ENCODE measurements around the gene ELL.

Gene ELL

GRCh38 chr19:18513868-18514267, 8.0 kb downstream of the ELL start:
- no peak for DNase-seq
- H3K27ac ChIP-seq, result no peak overlapping the region
- no peaks in the 10 kb centered on the region for H3K9me3 ChIP-seq (ENCODE audit: severe bottlenecking)
- H3K36me3 ChIP-seq, result no peaks in the 10 kb centered on the region
- TF ChIP-seq CTCF (IDR thresholded peaks at IDR 0.05; ENCODE audit: low read depth, low read length), result no peak
- H3K27me3 ChIP-seq (ENCODE audit: insufficient read depth, low read depth, severe bottlenecking), result no peaks in the 10 kb centered on the region
- no peak overlapping the region for H3K4me3 ChIP-seq (ENCODE audit: low read depth, low read length)

- H3K4me3 ChIP-seq (ENCODE audit: low read depth, low read length), result no peak overlapping the region
- DNase-seq, result no peak
- H3K27ac ChIP-seq, result no peak overlapping the region
- no peaks in the 10 kb centered on the region for H3K27me3 ChIP-seq (ENCODE audit: insufficient read depth, low read depth, severe bottlenecking)
- H3K36me3 ChIP-seq, result no peaks in the 10 kb centered on the region
- no peaks in the 10 kb centered on the region for H3K9me3 ChIP-seq (ENCODE audit: severe bottlenecking)
- TF ChIP-seq CTCF (IDR thresholded peaks at IDR 0.05; ENCODE audit: low read depth, low read length), result no peak
These were observed 11.7 kb downstream of the ELL start for GRCh38 chr19:18510216-18510615.

GRCh38 chr19:18508585-18508984, 13.3 kb downstream of the ELL start:
- Histone ChIP-seq H3K9me3 (ENCODE audit: severe bottlenecking) (no peaks in the 10 kb centered on the region), H3K27me3 (ENCODE audit: insufficient read depth, low read depth, severe bottlenecking) (no peaks in the 10 kb centered on the region), H3K36me3 (no peaks in the 10 kb centered on the region), H3K4me3 (ENCODE audit: low read depth, low read length) (no peak overlapping the region), H3K27ac (no peak overlapping the region)
- DNase-seq, result no peak
- no peak for TF ChIP-seq CTCF (IDR thresholded peaks at IDR 0.05; ENCODE audit: low read depth, low read length)

- no peak for DNase-seq
- no peak overlapping the region for H3K4me3 ChIP-seq (ENCODE audit: low read depth, low read length)
- TF ChIP-seq CTCF (IDR thresholded peaks at IDR 0.05; ENCODE audit: low read depth, low read length), result no peak
- no peaks in the 10 kb centered on the region for H3K9me3 ChIP-seq (ENCODE audit: severe bottlenecking)
- H3K27me3 ChIP-seq (ENCODE audit: insufficient read depth, low read depth, severe bottlenecking), result no peaks in the 10 kb centered on the region
- no peaks in the 10 kb centered on the region for H3K36me3 ChIP-seq
- no peak overlapping the region for H3K27ac ChIP-seq
These were observed 14.0 kb downstream of the ELL start for GRCh38 chr19:18507727-18508440.

GRCh38 chr19:18507021-18507726, 14.7 kb downstream of the ELL start:
- no peak overlapping the region for H3K27ac ChIP-seq
- no peak for DNase-seq

More at GRCh38 chr19:18507021-18507726, 14.7 kb downstream of the ELL start:
- Histone ChIP-seq H3K9me3 (ENCODE audit: severe bottlenecking) (no peaks in the 10 kb centered on the region), H3K36me3 (no peaks in the 10 kb centered on the region), H3K27me3 (ENCODE audit: insufficient read depth, low read depth, severe bottlenecking) (no peaks in the 10 kb centered on the region), H3K4me3 (ENCODE audit: low read depth, low read length) (no peak overlapping the region)
- no peak for TF ChIP-seq CTCF (IDR thresholded peaks at IDR 0.05; ENCODE audit: low read depth, low read length)
